HL-60 (cell line): ENCODE data around the gene STIMATE.
A peak's percentile ranks its signal among the peaks of the same experiment; 100 is the strongest.

ENCODE experiments used
- DNase-seq, 2 experiments: peaks; one replicate each; pipeline ENCODE4 v3.0.0-alpha.2; 2010 to 2020; ENCODE audit warnings: low read depth in 1 of 2, low spot score in 1 of 2
- H3K27ac ChIP-seq: fragments of 250-450 bp; sonication (Bioruptor Pico); replicated peaks from 2 replicates; pipeline ENCODE4 v1.5.1; 2020; ENCODE audit warnings: mild to moderate bottlenecking, moderate library complexity
- H3K27me3 ChIP-seq: fragments of 250-450 bp; sonication (Bioruptor Pico); 2 replicates; pipeline ENCODE4 v1.5.1; 2021; ENCODE audit warnings: mild to moderate bottlenecking, moderate library complexity; ENCODE audit not compliant: insufficient read depth, poor library complexity, severe bottlenecking
- H3K4me3 ChIP-seq: replicated peaks from 2 replicates; pipeline ENCODE4 v1.5.1; 2011; ENCODE audit warnings: mild to moderate bottlenecking, control low read depth, low read length; ENCODE audit not compliant: insufficient read depth
- GABPA ChIP-seq: IDR thresholded peaks from 2 replicates; pipeline ENCODE4 v1.6.1; 2012; ENCODE audit warnings: low read depth
- POLR2AphosphoS5 ChIP-seq: IDR thresholded peaks from 2 replicates; pipeline ENCODE4 v1.6.1; 2012; ENCODE audit warnings: low read depth
- REST ChIP-seq: IDR thresholded peaks from 2 replicates; pipeline ENCODE4 v1.6.1; 2012; ENCODE audit warnings: low read depth; ENCODE audit not compliant: insufficient replicate concordance
- SPI1 ChIP-seq: IDR thresholded peaks from 2 replicates; pipeline ENCODE4 v1.6.1; 2012; ENCODE audit warnings: low read depth, mild to moderate bottlenecking, borderline replicate concordance
- TF ChIP-seq, protein P1 (sequence below): IDR thresholded peaks from one replicate; pipeline ENCODE4 v1.5.1; 2011; ENCODE audit warnings: low read length, control low read depth, inconsistent platforms; ENCODE audit not compliant: insufficient read depth

Gene STIMATE

DNA sequence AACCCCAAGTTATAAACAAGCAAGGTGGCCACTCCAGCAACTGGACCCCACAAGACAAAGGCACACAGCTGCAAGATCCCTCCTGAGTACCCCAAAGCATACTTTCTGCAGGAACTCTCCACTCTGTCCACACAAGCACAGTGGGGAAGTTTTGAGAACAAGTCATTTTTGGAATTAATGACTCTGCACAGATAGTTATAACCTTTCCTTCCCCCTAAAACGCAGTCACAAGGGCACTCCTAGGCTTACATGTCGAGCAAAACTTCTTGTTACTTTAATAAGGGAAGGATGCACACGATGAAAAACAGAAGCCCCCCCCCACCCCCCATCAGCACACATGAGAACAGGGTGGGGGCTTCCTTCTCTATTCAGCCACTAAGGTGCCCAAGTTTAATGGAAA is 1.2 kb downstream of the STIMATE start:
- TF ChIP-seq REST: no peak
- no peak overlapping the region for H3K27ac ChIP-seq
- H3K4me3 ChIP-seq: peak overlapping the region; percentile 93
- DNase-seq: no peak
- H3K27me3 ChIP-seq: no peaks in the 10 kb centered on the region

GRCh38 chr3:52895418-52895817 is 1.9 kb downstream of the STIMATE start:
- Histone ChIP-seq H3K27ac (no peak overlapping the region), H3K4me3 (no peak overlapping the region), H3K27me3 (no peaks in the 10 kb centered on the region)
- DNase-seq: no peak
- TF ChIP-seq, protein P1, sequence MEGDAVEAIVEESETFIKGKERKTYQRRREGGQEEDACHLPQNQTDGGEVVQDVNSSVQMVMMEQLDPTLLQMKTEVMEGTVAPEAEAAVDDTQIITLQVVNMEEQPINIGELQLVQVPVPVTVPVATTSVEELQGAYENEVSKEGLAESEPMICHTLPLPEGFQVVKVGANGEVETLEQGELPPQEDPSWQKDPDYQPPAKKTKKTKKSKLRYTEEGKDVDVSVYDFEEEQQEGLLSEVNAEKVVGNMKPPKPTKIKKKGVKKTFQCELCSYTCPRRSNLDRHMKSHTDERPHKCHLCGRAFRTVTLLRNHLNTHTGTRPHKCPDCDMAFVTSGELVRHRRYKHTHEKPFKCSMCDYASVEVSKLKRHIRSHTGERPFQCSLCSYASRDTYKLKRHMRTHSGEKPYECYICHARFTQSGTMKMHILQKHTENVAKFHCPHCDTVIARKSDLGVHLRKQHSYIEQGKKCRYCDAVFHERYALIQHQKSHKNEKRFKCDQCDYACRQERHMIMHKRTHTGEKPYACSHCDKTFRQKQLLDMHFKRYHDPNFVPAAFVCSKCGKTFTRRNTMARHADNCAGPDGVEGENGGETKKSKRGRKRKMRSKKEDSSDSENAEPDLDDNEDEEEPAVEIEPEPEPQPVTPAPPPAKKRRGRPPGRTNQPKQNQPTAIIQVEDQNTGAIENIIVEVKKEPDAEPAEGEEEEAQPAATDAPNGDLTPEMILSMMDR: no peak
- TF ChIP-seq POLR2AphosphoS5: no peak
- no peak for TF ChIP-seq GABPA
- TF ChIP-seq SPI1: no peak
- no peak for TF ChIP-seq REST

DNA sequence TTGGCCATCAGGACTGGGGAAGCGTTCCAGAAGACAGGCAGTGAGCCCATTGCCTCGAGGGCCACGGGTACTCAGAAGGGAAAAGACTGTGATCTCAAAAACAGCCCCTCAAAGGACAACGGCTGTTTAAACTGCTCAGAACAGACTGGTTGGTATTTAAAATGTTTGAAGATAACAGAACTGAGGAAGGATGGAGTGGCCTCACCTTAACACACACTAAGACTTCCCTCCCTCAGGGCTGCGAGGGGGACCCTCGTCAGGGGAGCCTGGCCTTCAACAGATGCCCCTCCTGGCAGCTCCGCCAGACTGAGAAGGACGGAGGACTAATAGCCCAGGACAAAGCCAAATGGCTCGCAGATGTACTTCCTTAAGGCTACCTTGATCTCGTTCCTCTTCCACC is 2.6 kb downstream of the STIMATE start:
- Histone ChIP-seq H3K4me3 (no peak overlapping the region), H3K27ac (no peak overlapping the region), H3K27me3 (no peaks in the 10 kb centered on the region)
- no peak for DNase-seq
- TF ChIP-seq REST (no peak), GABPA (no peak), SPI1 (no peak)

- TF ChIP-seq, protein P1: no peak
- peak; percentile 34; the same call in 1 of the 2 replicates for TF ChIP-seq SPI1
- DNase-seq: peak in 1 of 2 experiments; percentile 39
- Histone ChIP-seq H3K27me3 (no peaks in the 10 kb centered on the region), H3K27ac (peak overlapping the region; percentile 34; the same call in 1 of the 2 replicates), H3K4me3 (no peak overlapping the region)
These were observed 3.6 kb downstream of the STIMATE start for GRCh38 chr3:52893723-52894122.
